NCI-H446 (cell line): ENCODE data around the gene PRG3.
A peak's percentile ranks its signal among the peaks of the same experiment; 100 is the strongest.
"Not testable (repeated sequence)": the region's sequence is repeated elsewhere in the genome, so short reads cannot be mapped to it uniquely, and the experiment has no call there.

ENCODE experiments used
- DNase-seq, 2 experiments: peaks; one replicate each; lab custom pipeline; 2025; lab: John Stamatoyannopoulos, UW

Gene PRG3

GRCh38 chr11:57390535-57390934 lies 9.6 kb upstream of the PRG3 start, which contains the start of gene PRG2:
TSS of gene PRG2 (minus strand) at chr11:57390650. CDS start at chr11:57389944, 706 bp downstream.
- no peak for DNase-seq

- peak in 1 of 2 experiments; percentile 28 for DNase-seq
Observed at GRCh38 chr11:57387289-57388030, 6.5 kb upstream of the PRG3 start.

DNA sequence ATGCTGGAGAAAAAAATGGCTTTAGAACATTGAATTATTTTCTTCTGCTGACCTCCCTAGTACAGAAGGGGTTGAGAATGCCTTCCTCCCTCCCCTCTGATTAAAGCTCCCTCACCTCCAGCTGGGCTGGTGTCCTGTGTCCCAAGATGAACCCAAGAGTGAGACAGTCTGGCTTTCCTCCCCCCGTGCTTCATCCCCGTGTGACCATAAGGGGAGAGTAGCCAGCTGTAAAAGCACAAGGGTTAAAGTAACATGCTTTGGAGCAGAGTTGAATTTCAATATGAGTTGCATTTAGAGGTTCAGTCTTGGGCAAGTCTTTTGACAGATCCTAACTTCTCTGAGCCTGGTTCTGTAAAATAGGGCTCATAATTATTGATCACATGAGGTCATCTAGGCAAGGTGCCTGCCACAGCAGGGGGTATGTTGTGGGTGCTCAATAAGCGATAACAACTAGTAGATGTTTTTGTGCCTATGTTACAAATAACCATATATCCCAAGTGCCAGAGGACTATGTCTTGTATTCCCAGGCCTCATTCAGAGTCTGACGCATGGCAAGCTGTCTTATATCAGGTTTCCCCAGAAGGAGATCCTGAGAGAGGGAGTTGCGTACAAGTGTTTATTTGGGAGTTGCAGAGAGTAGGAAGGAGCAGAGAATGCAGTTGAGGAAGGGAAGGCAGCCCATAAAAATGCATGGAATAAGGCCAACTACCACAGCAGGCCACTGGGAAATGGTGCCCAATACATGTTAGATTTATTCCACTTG lies 5.4 kb upstream of the PRG3 start:
- DNase-seq, result no peak

DNA sequence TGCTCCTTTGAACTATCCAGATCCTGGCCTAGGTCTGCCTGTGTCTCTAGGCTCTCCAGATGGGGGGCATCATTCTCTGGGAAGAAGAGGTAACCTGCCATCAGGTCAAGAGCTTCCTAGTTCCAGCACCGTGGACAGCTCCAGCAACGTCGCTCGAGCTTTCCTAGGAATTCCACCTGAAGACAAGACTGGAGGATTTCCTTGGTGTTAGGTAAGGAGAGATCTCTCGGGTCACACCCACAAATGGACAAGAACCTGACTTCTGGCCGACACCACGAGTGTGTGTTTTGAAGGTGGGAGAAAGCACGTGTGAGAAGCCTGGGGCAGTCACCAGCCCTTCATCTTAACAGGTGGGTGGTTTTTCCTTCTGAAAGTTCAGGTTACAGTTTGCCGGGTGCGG lies 1.2 kb downstream of the PRG3 start:
- no peak for DNase-seq

DNA sequence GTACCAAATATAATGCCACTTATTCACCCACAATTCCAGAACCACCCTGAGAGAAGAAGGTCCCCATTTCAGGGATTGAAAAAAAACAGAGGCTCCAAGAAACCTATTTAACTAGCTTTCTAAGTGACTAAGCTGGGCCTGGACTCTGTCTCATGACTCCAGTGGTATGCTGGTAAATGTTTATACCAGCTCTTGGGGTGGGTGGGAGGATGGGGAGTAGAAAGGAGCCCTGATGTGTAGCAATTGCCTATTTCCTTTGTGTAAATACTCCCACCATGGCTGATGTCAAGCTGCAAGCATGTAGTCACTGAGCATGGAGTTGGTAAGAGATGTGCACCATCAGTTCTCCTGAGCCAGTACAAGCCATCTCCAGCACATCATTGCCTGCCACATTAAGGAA lies 2.8 kb downstream of the PRG3 start:
- no peak for DNase-seq

DNA sequence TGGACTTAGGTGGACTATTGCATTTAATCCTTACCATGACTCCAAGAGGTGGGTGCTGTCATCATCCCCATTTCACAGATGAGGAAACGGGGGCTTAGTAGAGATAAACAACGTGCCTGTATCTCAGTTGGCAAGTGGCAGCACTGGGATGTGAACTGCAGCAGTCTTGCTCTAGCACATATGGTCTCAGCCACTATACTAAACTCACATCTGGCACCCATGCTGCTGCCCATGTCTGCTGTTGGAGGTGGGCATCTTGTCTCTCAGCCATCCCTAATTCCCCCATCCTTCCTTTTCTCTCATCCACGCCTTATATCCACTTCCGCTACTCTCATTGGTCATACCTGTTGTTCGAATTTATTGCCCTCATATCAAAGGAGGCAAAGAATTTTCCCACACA lies 3.8 kb downstream of the PRG3 start:
- DNase-seq, result no peak

DNA sequence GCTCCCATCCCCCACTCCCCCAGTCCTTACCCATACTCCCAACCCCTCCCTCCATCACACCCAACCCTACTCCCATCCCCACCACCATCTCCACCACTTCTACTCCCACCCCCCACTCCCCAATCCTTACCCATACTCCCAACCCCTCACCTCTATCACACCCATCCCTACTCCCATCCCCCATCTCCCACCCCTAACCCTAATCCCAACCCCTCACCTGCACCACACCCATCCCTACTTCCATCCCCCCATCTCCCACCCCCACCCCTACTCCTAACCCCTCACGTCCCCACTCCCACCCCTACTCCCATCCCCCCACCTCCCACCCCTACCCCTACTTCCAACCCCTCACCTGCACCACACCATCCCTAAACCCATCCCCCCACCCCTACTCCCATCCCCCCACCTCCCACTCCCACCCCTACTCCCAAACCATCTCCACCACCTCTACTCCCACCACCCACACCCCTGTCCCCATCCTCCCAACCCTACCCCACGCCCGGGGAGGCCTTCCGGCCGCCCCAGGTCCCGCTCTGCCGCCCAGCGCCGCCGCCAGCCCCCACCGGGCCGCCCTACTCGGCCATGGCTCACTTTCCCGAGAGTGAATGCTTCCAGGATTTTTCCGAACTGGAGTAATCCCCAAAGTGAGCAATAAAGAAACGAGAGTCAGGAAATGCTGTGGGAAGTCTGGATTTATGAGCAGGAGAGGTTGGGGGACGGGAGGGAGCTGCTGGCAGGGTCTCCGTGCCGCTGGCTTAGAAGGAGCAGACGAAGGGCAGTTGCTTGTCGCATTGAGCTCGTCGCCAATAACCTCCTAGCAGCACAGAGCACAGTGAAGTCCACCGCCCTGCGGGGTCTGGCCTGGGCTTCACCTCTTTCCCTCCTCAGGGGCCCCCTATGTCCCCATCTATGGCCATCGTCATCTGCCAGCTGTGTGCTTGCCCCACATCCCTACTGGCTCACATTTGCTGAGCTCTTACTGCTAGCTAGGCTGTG lies 4.6 kb downstream of the PRG3 start:
- no peak for DNase-seq

DNA sequence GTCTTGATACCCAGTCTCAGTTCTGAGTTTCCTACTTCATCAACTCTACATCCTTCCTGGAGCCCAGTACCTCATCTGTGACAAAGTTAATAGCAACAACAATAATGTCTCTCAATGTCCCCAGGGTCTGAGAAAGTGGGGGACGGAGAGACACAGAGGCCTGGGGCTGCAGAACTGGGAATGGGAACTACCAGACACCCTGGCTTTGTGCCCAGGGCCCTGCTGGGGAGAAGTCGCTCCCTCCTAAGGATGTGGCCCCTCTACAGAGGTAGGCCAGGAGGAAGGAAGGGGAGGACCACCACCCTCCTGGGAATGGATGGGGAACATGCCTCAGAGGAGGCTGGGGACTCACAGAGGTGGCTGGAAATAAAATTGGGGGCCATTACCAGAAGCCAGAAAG lies 5.5 kb downstream of the PRG3 start:
- no peak for DNase-seq

DNA sequence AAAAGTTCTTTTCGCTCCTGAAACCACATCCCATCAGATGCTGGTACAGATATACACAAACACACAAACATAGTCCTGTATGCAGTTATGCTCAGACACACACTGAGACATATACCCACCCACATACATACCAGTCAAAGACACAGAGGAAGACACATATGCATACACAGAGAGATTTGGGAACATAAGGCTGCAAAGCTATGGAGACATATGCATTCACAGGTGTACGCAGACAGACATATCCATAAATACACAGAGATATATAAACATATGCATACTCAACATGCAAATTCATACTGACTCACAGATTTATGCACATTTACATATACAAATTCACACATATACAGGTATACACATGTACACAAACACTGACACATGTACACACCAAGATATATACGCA lies 6.0 kb downstream of the PRG3 start:
- DNase-seq, result no peak

DNA sequence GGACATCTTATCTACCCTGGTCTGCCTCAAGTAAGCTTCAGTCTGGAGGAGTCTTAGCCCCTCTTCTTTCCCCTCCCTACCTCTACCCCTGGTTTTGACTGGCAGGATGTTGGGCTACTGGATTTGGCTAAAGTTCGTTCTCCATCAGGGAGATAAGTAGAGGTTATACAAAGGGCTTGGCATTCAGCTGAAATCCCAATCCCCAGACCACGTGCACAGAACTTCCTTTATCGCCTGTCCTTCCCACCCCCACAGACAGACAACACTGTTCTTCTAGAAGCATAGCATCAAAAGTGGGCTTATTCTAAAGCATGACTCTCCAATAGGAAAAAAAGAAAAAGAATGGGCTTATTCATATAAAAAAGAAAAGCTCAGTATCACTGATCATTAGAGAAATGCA lies 7.8 kb downstream of the PRG3 start:
- DNase-seq, result no peak

DNA sequence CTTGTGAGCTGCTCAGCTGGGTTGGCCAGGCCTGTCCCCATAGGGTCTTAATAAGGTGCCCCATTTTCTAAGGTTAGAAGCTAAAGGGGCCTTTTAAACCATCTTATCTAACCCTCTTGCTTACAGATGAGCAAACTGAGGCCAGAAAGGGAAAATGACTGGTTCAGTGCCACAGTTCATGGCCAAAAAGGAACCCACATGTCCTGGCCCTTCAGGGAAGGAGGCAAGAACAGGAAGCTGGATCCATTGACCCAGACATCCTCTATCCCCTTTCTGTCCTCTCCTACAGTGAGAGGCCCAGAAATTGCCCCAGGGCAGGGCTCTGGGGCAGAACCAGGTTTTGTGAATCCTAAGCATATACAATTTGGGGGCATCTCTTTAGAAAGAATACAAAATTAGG lies 10.0 kb downstream of the PRG3 start:
- no peak for DNase-seq

GRCh38 chr11:57370251-57370650 lies 10.7 kb downstream of the PRG3 start:
- no peak for DNase-seq

GRCh38 chr11:57368845-57369232 lies 12.1 kb downstream of the PRG3 start:
- no peak for DNase-seq

DNA sequence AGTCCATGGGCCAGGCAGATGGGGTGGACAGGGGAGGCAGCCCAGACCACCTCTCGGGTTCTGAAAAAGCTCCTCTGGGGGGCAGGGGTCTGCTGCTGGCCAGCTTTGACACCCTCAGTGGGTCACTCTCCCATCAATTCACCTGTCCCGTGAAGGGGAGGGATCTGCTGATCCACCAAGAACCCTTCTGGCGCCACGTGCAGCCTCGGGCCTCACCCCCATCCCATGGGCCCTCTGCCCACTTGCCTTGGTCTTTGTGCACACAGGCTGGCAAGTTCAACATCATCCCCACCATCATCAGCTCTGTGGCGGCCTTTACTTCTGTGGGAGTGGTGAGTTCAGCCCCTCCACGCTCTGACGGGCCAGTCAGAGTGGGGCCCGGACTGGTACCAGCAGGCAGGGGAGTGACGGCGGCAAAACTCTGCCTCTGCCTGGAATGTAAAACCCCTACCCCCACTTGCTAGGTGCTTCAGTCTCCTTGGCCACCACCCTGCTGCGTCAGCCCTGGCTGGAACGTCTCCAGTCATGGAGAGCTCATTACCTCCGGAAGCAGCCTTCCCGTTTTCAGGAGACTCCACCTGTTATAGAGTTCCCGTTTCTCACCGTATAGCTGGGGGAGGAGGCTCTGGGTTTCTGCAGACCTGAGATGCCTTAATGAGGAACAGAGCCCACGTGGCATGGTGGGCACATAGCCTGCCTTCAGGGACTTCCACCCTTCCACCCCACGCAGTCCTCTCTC lies 12.7 kb downstream of the PRG3 start:
- DNase-seq, result no peak

DNA sequence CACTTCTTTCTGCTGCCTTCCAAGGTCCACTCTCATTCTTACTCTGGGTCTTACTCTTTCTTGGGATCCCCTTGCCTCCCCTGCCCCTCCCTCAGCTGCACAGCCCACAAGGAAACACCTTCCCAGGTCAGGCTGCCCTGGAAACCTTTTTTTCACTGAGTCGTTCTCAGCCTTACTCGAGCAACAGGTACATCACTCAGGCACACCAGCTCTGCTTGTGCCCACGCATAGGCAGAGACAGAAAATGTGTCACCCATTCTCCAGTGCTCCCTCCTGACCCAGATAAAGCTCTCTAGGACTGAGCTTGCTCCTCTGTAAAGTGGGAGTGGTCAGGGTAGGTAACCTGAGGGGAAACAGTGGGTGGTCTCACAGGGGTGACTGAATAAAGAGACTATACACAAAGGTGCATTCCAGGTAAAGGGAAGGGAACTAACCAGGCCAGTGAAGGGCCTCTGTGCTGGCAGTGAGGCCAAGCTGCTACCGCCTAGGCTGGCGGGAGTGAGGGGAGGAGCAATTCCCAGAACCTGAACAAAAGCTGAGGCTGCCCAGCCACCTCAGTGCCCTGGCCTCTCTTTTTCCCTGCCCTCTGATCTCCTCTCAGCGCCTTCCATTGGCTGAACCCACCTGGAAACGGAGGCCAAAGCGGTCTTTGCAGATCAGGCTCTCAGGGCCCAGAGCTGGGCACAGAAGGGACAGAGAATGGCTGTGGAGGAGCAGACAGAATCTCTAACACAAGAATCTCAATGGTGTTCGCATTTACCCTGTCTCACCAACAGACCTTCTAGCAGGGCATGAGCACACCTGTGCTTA lies 15.9 kb downstream of the PRG3 start:
- DNase-seq, result no peak

- DNase-seq, result no peak
Observed at GRCh38 chr11:57363131-57364080, 17.5 kb downstream of the PRG3 start.

- DNase-seq, result no peak
Observed at GRCh38 chr11:57361926-57362325, 19.0 kb downstream of the PRG3 start.

DNA sequence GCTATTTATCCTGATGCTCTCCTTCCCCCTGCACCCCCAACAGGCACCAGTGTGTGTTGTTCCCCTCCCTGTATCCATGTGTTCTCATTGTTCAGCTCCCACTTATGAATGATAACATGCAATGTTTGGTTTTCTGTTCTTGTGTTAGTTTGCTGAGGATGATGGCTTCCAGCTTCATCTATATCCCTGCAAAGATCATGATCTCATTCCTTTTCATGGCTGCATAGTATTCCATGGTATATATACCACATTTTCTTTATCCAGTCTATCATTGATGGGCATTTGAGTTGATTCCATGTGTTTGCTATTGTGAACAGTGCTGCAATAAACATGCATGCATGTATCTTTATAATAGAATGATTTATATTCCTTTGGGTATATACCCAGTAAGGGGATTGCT lies 19.5 kb downstream of the PRG3 start:
- DNase-seq, result not testable (repeated sequence)

GRCh38 chr11:57360991-57361390 lies 20.0 kb downstream of the PRG3 start:
- no peak for DNase-seq
